MM.1S (cell line): ENCODE results near the gene PDK4.

ENCODE experiments used
- EZH2phosphoT487 ChIP-seq: fragments of 300-600 bp; sonication (generic); IDR thresholded peaks from 2 replicates; pipeline ENCODE4 v1.6.1; 2018; ENCODE audit warnings: antibody characterized with exemption, low read length
- TF ChIP-seq, protein P1 (sequence below): fragments of 300-600 bp; sonication (generic); IDR thresholded peaks from 2 replicates; pipeline ENCODE4 v1.5.1; 2016; ENCODE audit warnings: antibody characterized with exemption, low read length, mixed read lengths

DNA sequence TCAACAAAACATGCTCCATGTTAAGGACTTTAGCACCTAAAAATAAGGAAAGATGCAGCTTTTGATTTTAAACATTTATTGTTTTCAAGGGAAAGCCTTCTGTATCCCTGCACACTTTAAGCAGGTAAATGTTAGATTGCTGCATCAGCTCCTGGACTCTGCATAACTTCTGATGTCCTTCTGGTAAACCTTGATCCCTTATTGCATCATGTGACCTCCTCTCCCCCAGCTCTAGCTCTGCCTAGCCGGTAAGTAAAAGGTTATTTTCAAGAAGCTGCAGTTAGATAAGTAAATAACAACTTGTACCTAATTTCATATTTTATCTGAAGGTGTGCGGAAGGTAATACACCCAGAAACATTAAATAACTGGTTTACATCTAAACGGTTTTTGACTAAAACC is 37.5 kb downstream of the PDK4 start:
- TF ChIP-seq, protein P1, sequence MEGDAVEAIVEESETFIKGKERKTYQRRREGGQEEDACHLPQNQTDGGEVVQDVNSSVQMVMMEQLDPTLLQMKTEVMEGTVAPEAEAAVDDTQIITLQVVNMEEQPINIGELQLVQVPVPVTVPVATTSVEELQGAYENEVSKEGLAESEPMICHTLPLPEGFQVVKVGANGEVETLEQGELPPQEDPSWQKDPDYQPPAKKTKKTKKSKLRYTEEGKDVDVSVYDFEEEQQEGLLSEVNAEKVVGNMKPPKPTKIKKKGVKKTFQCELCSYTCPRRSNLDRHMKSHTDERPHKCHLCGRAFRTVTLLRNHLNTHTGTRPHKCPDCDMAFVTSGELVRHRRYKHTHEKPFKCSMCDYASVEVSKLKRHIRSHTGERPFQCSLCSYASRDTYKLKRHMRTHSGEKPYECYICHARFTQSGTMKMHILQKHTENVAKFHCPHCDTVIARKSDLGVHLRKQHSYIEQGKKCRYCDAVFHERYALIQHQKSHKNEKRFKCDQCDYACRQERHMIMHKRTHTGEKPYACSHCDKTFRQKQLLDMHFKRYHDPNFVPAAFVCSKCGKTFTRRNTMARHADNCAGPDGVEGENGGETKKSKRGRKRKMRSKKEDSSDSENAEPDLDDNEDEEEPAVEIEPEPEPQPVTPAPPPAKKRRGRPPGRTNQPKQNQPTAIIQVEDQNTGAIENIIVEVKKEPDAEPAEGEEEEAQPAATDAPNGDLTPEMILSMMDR, result no peak
- TF ChIP-seq EZH2phosphoT487, result no peak
